Peyer's patch (tissue), 4 donors: ENCODE data around the gene KCNRG.

Experiments
- POLR2A ChIP-seq, 2 donors: fragments of 450-650 bp; IDR thresholded peaks; one replicate each; pipeline ENCODE4 v1.5.1; 2017; ENCODE audit warnings: antibody characterized with exemption in 2 of 2, mild to moderate bottlenecking in 2 of 2, moderate library complexity in 2 of 2
- TF ChIP-seq, protein P1 (sequence below), 6 experiments: fragments of 450-650 bp in 4 of 6; fragments of 200-600 bp in 2 of 6; sonication (generic) in 1 of 6; IDR thresholded peaks; one replicate each; pipeline ENCODE4 v1.5.1; 2017 to 2019; ENCODE audit warnings: antibody characterized with exemption in 6 of 6, mild to moderate bottlenecking in 3 of 6, moderate library complexity in 1 of 6

DNA sequence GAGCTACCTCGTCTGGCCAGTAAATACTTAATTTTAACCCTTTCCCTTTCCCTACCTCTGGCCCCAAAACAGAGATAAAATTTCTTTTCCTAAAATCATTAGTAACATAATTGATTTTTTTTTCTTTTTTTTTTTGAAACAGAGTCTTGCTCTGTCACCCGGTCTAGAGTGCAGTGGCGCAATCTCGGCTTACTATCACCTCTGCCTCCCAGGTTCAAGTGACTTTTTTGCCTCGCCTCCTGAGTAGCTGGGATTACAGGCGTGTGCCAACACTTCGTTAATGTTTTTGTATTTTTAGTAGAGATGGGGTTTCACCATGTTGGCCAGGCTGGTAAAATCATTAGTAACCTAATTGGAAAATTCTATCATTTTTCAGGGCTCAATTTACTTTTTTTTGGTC, 28.8 kb upstream of the KCNRG start:
- no peak for TF ChIP-seq POLR2A (IDR thresholded peaks at IDR 0.05)
- TF ChIP-seq, protein P1, sequence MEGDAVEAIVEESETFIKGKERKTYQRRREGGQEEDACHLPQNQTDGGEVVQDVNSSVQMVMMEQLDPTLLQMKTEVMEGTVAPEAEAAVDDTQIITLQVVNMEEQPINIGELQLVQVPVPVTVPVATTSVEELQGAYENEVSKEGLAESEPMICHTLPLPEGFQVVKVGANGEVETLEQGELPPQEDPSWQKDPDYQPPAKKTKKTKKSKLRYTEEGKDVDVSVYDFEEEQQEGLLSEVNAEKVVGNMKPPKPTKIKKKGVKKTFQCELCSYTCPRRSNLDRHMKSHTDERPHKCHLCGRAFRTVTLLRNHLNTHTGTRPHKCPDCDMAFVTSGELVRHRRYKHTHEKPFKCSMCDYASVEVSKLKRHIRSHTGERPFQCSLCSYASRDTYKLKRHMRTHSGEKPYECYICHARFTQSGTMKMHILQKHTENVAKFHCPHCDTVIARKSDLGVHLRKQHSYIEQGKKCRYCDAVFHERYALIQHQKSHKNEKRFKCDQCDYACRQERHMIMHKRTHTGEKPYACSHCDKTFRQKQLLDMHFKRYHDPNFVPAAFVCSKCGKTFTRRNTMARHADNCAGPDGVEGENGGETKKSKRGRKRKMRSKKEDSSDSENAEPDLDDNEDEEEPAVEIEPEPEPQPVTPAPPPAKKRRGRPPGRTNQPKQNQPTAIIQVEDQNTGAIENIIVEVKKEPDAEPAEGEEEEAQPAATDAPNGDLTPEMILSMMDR (IDR thresholded peaks at IDR 0.05): no peak
